Dedifferentiated amniotic fluid mesenchymal stem cell (primary cell): ENCODE data around the gene SNTB2.
"Not testable (repeated sequence)": the region's sequence is repeated elsewhere in the genome, so short reads cannot be mapped to it uniquely, and the experiment has no call there.

Source experiments
- DNase-seq: peaks from one replicate; pipeline ENCODE4 v3.0.0-alpha.2; 2016; ENCODE audit errors: extremely low spot score

The SNTB2 gene

DNA sequence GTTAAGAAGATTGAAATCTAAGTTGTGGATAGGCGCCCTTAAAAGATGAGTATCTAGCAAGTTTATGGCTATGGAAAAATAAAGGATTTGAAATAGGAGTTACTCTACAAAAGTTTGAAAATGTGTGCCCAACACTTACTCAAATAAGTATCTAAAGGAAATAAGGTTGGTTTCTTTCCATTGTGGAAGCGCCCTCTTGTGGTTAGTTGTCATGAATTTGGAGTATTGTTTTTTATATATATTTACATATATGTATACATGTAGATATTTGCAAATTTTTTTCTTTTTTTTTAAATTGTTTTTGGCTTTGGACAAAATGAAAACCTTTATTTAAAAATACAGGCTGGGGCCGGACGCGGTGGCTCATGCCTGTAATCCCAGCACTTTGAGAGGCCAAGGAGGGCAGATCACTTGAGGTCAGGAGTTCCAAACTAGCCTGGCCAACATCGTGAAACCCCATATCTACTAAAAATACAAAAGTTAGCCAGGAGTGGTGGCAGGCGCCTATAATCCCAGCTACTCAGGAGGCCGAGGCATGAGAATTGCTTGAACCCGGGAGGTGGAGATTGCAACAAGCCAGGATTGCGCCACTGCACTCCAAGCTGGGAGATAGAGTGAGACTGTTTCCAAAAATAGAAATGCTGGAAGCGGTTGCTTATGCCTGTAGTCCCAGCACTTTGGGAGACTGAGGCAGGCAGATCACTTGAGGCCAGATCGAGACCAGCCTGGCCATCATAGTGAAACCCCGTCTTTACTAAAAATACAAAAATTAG, 100.2 kb downstream of the SNTB2 start:
- peak; percentile 86 for DNase-seq

DNA sequence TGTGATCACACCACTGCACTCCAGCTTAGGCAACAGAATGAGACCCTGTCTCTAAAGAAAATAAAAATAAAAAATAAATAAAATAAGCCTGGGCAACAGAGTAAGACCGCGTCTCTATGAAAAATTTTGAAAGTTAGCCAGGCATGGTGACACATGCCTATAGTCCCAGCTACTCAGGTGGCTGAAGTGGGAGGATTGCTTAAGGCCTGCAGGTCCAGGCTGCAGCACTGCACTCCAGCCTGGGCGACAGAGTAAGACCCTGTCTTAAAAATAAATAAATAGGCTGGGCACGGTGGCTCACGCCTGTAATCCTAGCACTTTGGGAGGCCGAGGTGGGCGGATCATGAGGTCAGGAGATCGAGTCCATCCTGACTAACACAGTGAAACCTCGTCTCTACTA, 104.7 kb downstream of the SNTB2 start:
- DNase-seq: not testable (repeated sequence)

DNA sequence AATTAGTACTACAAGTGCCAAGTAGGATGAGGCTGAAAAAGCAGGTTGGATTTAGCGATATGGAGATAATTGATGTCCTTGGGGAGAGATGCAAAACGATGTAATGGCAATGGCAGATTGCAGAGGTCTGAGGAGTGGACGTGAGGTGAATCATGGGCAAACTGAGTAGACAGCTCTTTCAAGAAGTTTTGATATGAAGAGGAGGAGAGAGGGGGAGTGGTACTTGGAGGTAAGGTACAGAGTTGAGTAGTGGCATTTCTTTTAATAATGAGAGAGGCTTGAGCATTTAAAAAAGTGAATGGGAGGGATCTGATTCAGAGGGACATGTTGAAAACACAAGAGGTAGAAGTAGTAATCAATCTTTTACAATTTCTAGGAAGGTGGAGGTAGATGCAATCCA, 106.4 kb downstream of the SNTB2 start:
- DNase-seq: no peak

DNA sequence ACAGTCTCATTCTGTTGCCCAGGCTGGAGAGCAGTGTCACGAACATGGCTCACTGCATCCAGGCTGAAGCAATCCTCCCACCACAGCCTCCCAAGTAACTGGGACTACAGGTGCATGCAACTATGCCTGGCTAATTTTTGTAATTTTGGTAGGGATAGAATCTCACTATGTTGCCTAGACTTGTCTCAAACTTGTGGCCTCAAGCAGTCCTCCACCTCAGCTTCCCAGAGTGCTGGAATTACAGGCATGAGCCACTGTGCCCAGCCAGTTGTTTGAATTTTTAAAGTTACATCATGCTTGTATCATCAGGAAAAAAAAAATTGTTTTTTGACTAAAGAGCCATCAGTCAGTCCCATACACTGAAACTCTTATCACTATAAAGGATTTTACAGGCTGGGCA, 107.1 kb downstream of the SNTB2 start:
- no peak for DNase-seq

DNA sequence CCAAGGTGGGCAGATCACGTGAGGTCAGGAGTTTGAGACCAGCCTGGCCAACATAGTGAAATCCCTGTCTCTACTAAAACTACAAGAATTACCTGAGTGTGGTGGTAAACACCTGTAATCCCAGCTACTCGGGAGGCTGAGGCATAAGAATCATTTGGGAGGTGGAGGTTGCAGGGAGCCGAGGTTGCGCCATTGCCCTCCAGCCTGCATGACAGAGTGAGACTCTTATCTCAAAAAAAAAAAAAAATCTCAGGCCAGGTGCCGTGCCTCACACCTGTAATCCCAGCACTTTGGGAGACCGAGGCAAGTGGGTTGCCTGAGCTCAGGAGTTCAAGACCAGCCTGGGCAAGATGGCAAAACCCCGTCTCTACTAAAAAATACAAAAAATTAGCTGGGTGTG, 109.8 kb downstream of the SNTB2 start:
- not testable (repeated sequence) for DNase-seq

DNA sequence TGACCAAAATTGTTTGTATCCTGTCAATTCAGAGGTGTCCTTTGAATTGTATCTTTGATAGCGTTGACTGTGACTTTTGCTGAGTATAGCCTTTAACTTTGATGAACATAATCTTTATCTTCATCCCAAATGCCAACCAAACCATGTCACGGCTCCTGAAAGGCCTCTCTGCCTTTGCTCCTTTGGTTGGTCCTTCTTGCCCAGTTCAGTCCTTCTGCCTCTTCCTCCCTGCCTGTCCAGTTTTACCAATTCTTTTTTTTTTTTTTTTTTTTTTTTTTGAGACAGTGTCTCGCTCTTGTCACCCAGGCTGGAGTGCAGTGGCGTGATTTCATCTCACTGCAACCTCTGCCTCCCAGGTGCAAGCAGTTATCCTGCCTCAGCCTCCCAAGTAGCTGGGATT, 111.3 kb downstream of the SNTB2 start:
- no peak for DNase-seq

DNA sequence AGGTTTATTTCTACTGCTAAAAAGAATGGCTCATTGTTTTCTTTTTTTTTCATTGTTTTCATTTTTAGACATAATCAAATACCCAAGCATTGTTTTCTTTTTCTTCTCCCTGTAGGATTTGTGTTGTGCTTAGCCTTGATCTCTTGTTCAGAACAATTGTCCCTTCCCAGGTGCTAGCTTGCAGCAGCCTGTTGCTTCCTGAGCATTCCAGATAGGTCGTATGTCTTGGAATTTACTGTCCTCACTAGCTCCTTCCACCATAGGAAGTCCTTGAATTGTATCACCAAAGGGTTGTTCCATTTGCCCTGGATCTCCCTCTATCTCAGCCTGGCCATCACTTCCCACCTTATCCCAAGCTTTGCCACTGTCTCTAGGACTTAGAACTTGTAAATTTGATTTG, 114.2 kb downstream of the SNTB2 start:
- no peak for DNase-seq

DNA sequence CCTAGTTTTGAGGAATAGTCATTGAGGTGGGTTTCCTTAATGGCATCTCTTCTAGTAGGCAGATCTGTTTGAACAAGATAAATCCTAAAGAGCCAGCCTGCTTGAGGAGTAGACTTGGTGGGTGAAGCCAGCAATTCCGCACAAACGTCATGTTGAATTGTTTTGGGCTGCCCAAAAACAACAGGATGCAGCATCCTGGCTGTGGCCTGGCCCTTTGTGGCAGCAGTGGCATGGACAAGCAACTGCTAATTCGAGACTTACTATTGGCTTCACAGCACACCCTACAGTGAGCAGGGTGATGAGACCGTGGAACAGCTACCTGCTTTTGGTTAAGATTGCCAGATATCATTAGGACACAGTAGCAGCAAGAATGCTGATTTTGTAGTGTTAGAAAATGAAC, 114.9 kb downstream of the SNTB2 start:
- no peak for DNase-seq

DNA sequence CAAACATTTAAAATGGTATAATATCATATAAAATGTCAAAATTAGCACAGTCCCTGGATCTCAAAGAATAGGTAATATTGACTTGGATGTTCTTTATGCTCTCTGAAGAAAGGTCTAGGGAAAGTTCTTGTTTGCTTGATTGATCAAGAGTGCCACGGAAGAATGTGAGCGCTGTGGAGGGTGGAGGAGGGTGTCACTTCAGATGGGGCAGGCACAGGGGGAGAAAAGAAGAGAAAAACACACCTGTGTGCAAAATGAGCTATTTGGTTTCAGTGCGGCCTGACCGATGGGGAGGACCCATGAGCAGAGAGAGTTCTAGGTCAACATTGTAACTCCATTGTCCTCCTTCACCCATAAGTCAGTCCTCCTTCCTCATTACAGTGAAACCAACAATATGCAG, 115.3 kb downstream of the SNTB2 start:
- no peak for DNase-seq

DNA sequence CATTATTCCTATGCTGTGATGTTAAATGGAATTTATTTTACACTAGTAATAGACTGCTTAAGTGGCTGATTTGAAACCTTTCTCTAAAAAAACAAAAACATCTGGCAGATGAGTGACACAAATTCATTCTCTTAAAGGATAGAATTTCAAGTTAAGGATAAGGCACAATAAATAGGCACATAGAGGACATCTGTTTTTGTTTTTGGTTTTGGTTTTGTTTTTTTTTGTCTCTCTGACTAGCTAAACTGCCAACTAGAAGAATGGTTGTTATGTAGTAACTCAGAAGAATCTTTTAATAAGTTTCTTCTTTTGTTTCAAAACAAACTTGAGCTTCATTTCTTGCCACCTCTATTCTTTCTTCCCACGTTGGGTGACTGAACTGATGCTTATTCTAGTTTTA, 119.1 kb downstream of the SNTB2 start:
- peak; percentile 61 for DNase-seq

DNA sequence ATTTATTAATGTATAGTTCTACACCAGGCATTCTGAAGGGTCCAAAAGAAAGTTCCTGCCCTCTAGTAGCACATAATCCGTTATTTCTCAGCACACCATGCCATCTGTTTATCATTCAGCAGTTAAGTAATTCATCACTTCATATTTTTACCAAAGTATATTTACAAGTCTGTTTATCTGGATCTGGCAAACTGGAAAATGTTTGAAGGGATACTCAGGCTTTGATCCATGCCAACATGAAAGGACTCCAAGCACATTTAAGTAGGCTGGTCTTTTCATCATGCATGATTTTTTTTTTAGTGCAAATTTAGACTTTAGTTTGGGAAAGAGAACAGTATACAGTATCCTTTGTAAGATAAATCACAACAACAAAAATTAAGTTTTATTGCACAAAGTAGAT, 120.1 kb downstream of the SNTB2 start:
- DNase-seq: no peak

DNA sequence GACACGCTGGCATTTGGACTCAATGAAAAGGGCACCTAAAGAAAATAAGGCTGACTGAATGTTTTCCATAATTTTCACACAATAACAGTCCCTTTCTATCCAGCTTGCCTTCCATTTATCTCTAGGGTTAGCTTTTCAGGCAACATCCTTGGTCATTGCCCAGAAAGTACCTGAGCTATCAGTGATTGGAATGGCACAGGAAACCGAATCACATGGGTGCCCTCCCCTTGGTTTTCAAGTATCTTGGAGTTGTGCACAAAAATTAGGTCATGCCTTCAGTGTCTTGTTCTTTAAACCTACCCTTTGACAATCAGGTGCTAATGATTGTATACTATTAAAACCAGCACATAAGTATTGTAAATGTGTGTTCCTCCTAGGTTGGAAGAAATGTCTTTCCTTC, 120.9 kb downstream of the SNTB2 start:
- no peak for DNase-seq

DNA sequence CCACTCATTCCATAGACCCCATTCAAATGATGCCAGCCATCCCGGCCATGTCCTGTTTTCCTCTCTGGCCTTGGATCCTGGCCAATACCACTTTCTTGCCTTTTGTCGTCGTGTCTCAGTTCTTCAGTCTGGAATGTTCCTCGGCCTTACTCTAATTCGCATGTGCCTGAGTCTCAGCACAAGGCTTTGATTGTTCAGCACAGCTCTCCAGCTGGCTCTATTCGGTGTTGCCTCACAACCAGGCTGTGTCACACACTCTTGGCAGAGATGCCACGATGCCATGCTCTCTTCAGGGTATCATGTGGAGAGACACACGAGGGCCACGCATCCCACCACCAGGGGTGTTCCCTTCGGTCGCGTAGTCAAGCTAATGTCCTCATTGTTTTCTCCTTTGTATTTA, 122.4 kb downstream of the SNTB2 start:
- no peak for DNase-seq

DNA sequence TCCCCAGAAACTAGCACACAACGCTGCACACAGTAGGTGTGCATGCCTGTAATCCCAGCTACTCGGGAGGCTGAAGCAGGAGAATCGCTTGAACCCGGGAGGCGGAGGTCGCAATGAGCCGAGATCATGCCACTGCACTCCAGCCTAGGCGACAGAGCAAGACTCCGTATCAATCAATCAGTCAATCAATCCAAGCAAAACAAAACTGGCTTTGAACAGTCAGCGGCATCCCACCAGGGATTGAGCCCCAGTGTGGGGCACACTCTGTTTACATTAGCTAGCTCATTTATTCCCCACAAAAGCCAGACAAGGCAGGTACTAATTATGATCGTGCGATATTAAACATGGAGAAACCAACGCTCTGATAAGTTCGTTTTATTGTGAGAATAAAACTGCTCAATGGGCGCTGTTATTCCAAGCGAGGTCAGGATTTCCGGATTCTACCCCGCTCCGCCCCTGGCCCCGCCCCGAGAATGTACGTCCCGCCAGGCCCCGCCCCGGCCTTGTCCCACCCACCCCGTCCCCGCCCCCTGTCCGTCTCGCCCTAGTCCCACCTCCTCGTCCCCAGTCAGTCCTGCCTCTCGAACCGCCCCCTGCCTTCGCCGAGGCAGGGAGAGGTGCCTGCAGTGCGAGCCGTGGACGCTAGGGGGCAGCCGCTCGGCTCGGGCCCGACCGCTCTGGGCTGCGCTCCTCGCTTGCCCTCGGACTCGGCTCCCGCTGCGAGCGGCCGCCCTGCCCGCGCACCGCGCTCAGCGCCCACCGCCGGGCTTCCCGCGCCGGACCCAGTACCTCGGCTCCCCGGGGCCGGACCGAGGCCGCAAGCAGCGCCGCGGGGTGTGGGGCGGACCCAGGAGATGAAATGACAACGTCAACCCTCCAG, 123.9 kb downstream of the SNTB2 start, which contains the start of gene VPS4A:
Gene VPS4A (plus strand): TSS at position 698 of the 880 bp plus-strand sequence. CDS start 162 bp downstream, at position 860.
- DNase-seq: peak; percentile 93

DNA sequence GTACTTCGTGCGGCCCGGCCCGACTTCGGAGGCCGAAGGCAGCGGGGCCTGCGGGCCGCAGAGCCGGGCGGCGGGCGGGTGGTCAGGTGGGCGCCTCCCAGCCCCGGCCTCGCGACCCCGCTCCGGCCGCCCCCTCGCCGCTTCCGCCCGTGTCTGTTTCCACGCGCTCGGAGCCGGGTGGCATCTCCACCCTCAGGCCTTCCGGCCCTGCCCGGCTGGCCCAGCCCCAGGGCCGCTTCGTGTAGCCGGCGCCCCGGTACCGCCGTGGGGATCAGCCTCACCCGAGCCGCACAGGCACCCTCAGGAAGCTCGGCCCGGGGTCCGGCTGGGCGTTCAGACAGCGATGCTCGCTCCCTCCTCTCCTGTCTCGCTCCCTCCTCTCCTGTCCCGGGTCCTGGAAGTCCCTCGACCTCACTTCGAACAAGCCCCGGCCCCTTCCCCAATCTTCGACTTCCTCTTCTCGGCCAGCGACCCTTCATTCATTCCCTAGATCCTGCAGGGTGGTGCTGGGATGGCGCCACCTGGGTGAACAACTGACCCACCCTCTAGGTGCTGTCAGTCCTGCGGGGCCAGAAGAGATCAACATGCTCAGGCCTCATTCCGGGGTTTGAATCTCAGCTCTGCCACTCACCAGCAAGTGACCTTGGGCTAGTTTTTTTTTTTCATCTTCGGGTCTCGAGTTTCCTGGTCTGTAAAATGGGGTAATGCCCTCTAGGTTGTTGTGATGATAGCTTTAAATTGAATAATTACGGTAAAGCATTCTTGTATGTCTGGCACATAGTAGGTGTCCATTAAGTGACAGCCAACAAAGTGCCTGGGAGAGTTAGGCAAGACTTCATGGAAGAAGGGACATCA, 124.8 kb downstream of the SNTB2 start:
- DNase-seq: no peak

DNA sequence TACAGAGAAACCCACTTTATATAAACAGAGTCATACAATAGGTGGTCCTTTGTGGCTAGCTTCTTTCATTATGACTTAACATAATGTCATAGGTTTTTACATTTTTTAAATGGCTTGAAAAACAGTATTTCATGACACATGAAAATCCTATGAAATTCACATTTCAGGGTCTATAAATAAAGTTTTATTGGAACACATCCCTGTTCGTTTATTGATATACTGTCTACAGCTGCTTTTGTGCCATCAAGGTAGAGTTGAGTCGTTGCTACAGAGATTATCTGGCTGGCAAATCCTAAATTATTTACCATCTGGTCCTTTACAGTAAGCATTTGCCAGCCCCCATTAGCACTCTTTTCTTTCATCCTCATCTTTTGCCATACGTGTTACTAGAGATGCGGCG, 126.5 kb downstream of the SNTB2 start:
- no peak for DNase-seq

DNA sequence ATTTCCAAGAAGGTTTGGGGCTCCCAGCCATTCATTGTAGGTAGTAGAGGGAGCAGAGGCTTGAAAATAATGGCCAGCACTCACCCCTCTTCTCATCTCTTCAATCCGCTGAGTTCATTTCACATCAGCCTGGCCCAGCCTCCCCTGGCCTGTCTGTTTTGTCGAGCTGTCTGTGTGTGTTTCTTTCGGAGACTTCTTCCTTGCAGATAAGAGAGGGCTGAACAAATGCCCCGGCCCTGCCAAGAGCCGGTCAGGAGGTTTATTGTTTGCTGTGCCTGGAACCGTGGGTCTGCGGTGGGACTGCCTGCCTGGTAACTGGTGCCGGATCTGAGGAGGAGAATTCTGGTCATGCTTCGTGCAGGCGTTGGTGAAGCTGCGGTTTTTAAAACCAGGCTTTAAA, 127.6 kb downstream of the SNTB2 start:
- DNase-seq: no peak

DNA sequence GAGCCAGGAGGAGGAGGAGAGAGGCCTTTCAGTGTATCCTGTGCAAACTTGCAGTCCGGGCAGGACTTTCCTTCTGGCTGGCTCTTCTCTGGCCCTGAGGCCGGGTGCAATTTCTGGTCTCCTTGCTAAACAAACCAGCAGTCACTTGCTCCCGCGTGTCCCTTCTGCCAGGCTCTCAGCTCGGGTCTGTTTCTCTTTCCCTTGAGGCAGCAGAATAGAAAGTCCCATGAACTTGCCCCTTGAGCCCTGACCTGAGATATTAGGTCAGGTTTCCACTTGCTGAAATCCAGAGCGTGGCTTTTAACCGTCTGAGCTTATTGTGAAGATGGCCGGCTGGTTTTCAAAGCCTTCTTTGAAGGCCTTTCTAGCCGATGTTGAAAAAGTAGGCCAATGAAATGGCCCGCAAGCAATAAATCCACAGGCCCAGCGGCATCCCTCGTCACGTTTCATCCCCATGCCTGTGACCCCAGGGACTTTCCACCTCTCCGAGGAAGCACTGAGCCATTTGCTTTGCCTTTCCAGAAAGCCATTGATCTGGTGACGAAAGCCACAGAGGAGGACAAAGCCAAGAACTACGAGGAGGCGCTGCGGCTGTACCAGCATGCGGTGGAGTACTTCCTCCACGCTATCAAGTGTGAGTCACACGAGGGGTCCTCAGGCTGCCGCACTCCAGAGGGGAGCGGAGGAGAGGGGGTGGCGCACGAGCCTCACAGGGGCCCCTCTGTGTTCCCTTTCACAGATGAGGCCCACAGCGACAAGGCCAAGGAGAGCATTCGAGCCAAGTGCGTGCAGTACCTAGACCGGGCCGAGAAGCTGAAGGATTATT, 128.7 kb downstream of the SNTB2 start:
- DNase-seq: no peak

DNA sequence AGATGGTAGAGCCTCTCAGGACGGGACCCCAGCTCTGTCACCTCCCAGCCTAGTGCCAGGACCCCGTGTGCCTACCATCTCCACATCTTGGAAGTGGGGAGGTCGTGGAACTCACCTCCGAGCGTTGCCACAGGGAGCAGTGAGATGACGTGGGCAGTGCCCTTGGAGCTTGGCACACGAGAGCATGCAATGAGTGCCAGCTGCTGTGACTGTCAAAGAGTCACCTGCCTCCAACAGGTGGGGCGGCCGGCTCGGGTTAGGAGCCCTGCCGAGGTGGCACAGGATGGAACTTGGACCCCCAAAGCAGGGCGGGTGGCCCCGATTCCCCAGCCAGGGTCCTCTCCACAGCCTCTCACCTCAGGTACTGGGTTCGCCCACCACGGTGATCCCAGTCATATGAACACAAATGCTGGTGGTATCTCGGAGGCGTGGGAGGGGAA, 129.7 kb downstream of the SNTB2 start:
- no peak for DNase-seq

DNA sequence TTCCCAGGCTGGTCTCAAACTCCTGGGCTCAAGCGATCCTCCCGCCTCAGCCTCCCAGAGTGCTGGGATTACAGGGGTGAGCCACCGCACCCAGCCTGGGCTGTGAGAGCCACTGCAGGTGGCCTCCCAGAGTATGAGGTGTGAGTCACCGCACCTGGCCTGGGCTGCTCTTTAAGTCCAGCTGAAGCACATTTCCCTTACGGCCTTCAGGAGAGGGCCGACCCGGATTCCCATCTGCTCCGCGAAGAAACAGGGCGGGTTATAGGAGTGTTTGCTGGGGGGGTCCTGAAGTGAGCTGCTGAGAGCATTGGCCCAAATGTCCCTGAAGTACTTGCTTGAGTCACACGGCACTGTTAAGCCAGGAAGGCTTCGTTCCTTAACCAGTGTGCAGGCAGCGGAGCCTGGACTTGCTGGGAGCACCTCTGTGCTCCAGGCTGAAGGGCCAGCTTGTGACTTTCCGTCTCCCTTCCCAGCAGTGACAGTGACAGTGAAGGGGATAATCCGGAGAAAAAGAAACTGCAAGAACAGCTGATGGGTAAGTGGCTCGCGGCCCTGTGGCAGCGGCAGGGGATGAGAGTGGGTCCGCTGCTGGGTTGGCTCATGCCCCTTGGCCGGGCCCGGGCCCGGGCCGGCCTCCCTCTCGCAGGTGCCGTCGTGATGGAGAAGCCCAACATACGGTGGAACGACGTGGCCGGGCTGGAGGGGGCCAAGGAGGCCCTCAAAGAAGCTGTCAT, 131.4 kb downstream of the SNTB2 start:
- DNase-seq: no peak
